HepG2 (cell line): Measurements from ENCODE around the gene ZDHHC14. TPM values are rescaled to one million over a fixed set of nuclear protein-coding genes. Genes with fewer than 3 reads are reported as not detected.

Experiments
- CCAR2 ChIP-seq: fragments of 200-400 bp; formaldehyde crosslinking; optimal IDR thresholded peaks from 2 replicates; pipeline ENCODE3; 2018; ENCODE audit warnings: low read depth, mild to moderate bottlenecking, low read length, moderate library complexity
- CCDC6 ChIP-seq: sonication (generic); formaldehyde crosslinking; IDR thresholded peaks from 2 replicates; pipeline ENCODE4 v1.8.1; 2022; ENCODE audit warnings: mild to moderate bottlenecking, missing genetic modification reagents, moderate library complexity
- EP300 ChIP-seq, 3 experiments: sonication (generic) in 1 of 3; formaldehyde crosslinking in 1 of 3; IDR thresholded peaks; 2 replicates each; pipeline versions ENCODE4 v1.5.1 to v1.6.1; 2011 to 2020; ENCODE audit warnings: low read depth in 2 of 3, low read length in 2 of 3, borderline replicate concordance in 1 of 3, improper control_type of control experiment in 1 of 3, mild to moderate bottlenecking in 1 of 3, missing genetic modification reagents in 1 of 3, moderate library complexity in 1 of 3
- FOXO1 ChIP-seq: sonication (generic); formaldehyde crosslinking; IDR thresholded peaks from 2 replicates; pipeline ENCODE4 v1.4.0; 2020; ENCODE audit warnings: missing genetic modification reagents
- GATAD1 ChIP-seq: IDR thresholded peaks from 2 replicates; pipeline ENCODE4 v1.6.1; 2016; ENCODE audit warnings: missing genetic modification reagents, missing compliant biosample characterization
- GMEB1 ChIP-seq: sonication (generic); formaldehyde crosslinking; IDR thresholded peaks from 2 replicates; pipeline ENCODE4 v1.5.1; 2020; ENCODE audit warnings: missing genetic modification reagents, mild to moderate bottlenecking, borderline replicate concordance
- MTF1 ChIP-seq: sonication (generic); formaldehyde crosslinking; IDR thresholded peaks from 2 replicates; pipeline ENCODE4 v1.5.0; 2020; ENCODE audit warnings: missing genetic modification reagents
- NFYC ChIP-seq: IDR thresholded peaks from 2 replicates; pipeline ENCODE4 v1.6.1; 2016; ENCODE audit warnings: missing genetic modification reagents, missing compliant biosample characterization
- PRDM10 ChIP-seq: sonication (generic); formaldehyde crosslinking; IDR thresholded peaks from 2 replicates; pipeline ENCODE4 v1.4.0; 2020; ENCODE audit warnings: low read depth, missing genetic modification reagents
- RFX5 ChIP-seq: IDR thresholded peaks from 2 replicates; pipeline ENCODE4 v1.6.1; 2011; ENCODE audit warnings: low read depth, low read length, improper control_type of control experiment
- SALL2 ChIP-seq: sonication (generic); formaldehyde crosslinking; IDR thresholded peaks from 2 replicates; pipeline ENCODE4 v1.8.1; 2023; ENCODE audit warnings: mild to moderate bottlenecking, missing genetic modification reagents, inconsistent platforms
- SATB2 ChIP-seq: sonication (generic); formaldehyde crosslinking; IDR thresholded peaks from 2 replicates; pipeline ENCODE4 v1.5.0; 2020; ENCODE audit warnings: missing genetic modification reagents
- TEAD2 ChIP-seq: sonication (generic); formaldehyde crosslinking; IDR thresholded peaks from 2 replicates; pipeline ENCODE4 v1.9.0; 2021; ENCODE audit warnings: missing genetic modification reagents
- TGIF2 ChIP-seq: IDR thresholded peaks from 2 replicates; pipeline ENCODE4 v1.6.1; 2016; ENCODE audit warnings: control low read depth, missing compliant biosample characterization
- ZFY ChIP-seq: sonication (generic); formaldehyde crosslinking; IDR thresholded peaks from 2 replicates; pipeline ENCODE4 v1.4.0; 2020; ENCODE audit warnings: missing genetic modification reagents
- ZNF274 ChIP-seq: sonication (generic); formaldehyde crosslinking; IDR thresholded peaks from 2 replicates; pipeline ENCODE4 v1.5.1; 2020; ENCODE audit warnings: mild to moderate bottlenecking, missing genetic modification reagents
- ZNF451 ChIP-seq: sonication (generic); formaldehyde crosslinking; IDR thresholded peaks from 2 replicates; pipeline ENCODE4 v1.5.0; 2020; ENCODE audit warnings: mild to moderate bottlenecking, missing genetic modification reagents
- ZNF552 ChIP-seq: sonication (generic); formaldehyde crosslinking; IDR thresholded peaks from 2 replicates; pipeline ENCODE4 v1.9.0; 2022; ENCODE audit warnings: missing genetic modification reagents, mild to moderate bottlenecking, borderline replicate concordance
- ZNF576 ChIP-seq: sonication (generic); formaldehyde crosslinking; IDR thresholded peaks from 2 replicates; pipeline ENCODE4 v1.4.0; 2020; ENCODE audit warnings: mild to moderate bottlenecking, missing genetic modification reagents
- ZNF660 ChIP-seq: sonication (generic); formaldehyde crosslinking; IDR thresholded peaks from 2 replicates; pipeline ENCODE4 v1.5.1; 2020; ENCODE audit warnings: mild to moderate bottlenecking, low read depth, missing genetic modification reagents, borderline replicate concordance
- ZNF7 ChIP-seq: IDR thresholded peaks from 2 replicates; pipeline ENCODE4 v1.6.1; 2016; ENCODE audit warnings: missing biosample characterization, missing genetic modification reagents
- ZNF713 ChIP-seq: sonication (generic); formaldehyde crosslinking; IDR thresholded peaks from 2 replicates; pipeline ENCODE4 v1.4.0; 2020; ENCODE audit warnings: mild to moderate bottlenecking, missing genetic modification reagents
- ZNF766 ChIP-seq: sonication (generic); formaldehyde crosslinking; IDR thresholded peaks from 2 replicates; pipeline ENCODE4 v1.5.0; 2020; ENCODE audit warnings: missing genetic modification reagents, borderline replicate concordance
- polyA plus RNA-seq, 8 experiments: library from polyadenylated mRNA; depleted of rRNA in 3 of 8; stranded (reverse) in 7 of 8; unstranded in 1 of 8; fragments of >200 nt; fragmentation: Illumina TruSeq in 4 of 8; extraction: Trizol in 4 of 8; gene quantifications; 2 replicates each; pipeline versions ENCODE4 v1.2.1 to v1.2.3, GENCODE V29; 2011 to 2016; ENCODE audit warnings: low read depth in 4 of 8, missing spikeins in 1 of 8, mixed read lengths in 1 of 8; ENCODE audit not compliant: insufficient read depth in 1 of 8
- total RNA-seq, 5 experiments: library from RNA; depleted of rRNA; stranded (reverse); fragments of >200 nt; fragmentation: Illumina TruSeq; extraction: Trizol; gene quantifications; 2 replicates each; pipeline ENCODE4 v1.2.3, GENCODE V29; 2016; ENCODE audit warnings: low read depth in 1 of 5
- TF ChIP-seq, protein P1 (sequence below): sonication (generic); formaldehyde crosslinking; IDR thresholded peaks from 2 replicates; pipeline ENCODE4 v1.8.1; 2023; ENCODE audit warnings: missing genetic modification reagents, mild to moderate bottlenecking, borderline replicate concordance

The ZDHHC14 gene
- total and polyA plus RNA-seq, 2 of the 13 experiments (the other 11 are each of a cell fraction or from before 2014, with no cell fraction given) = 3.7 to 9.5 TPM

DNA sequence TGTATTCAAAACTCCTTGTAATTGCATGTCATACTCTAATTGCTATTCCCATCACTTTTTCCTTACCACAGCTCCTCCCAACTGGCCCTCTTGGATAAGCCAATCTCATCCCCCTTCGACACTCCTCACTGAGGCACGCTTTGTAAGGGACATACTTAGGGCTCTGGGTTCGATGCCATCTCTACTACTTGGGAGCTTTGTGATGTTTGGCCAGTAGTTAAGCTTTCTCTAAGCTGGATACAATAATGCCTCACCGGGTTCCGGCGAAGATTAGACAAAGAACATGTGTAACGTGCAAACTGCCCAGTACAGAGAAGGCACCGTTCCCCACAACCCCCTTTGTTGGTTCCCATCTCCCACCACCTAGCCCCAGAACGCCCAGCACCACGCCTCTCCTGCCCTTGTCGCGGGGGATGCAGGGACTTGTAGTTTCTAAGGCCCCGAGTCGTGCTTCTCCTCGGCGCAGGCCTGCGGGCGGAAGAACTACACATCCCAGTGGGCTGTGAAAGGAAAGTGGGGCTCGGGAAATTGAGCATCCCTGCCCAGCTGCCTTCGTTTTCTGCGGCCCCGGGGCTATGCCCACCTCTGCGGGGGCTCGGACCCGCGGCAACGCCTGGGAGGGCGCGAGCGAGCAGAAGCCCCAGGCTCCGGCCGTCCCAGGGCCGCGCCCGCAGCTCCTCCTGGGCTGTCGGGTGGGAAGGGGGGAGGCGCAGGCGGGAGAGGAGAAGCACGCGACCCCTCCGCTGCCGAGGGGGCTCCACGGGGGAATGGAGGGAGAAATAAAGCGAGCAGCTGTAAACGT lies 1.1 kb upstream of the ZDHHC14 start (continued):
- TF ChIP-seq ZNF576 (CRISPR knock-in tag) (0 out of 2 replicates have a peak, but pooled peaks have one; percentile 34), EP300 (IDR thresholded peaks at IDR 0.05; ENCODE audit: low read depth in 2 of 2, low read length in 2 of 2) (no peak), EP300 (CRISPR knock-in tag; IDR thresholded peaks at IDR 0.05; ENCODE audit: borderline replicate concordance) (no peak), NFYC (CRISPR knock-in tag) (peak; percentile 14; the same call in 1 of the 2 replicates), ZNF451 (no peak), ZFY (CRISPR knock-in tag) (peak; percentile 71), FOXO1 (CRISPR knock-in tag) (no peak; the same call in 1 of the 2 replicates), CCAR2 (no peak), ZNF552 (peak; percentile 58; the same call in 1 of the 2 replicates), TGIF2 (0 out of 2 replicates have a peak, but pooled peaks have one; percentile 33), ZNF7 (CRISPR knock-in tag) (no peak), ZNF713 (no peak), MTF1 (CRISPR knock-in tag) (no peak), RFX5 (no peak), PRDM10 (CRISPR knock-in tag) (peak; percentile 70; the same call in 1 of the 2 replicates), ZNF766 (CRISPR knock-in tag) (peak; percentile 81; the same call in 1 of the 2 replicates), GMEB1 (CRISPR knock-in tag) (peak; percentile 70), TEAD2 (no peak), CCDC6 (no peak), ZNF274 (CRISPR knock-in tag) (peak; percentile 77; the same call in 1 of the 2 replicates), ZNF660 (no peak), SALL2 (CRISPR knock-in tag) (peak; percentile 75), GATAD1 (peak; percentile 75), SATB2 (CRISPR knock-in tag) (no peak; the same call in 1 of the 2 replicates)
- TF ChIP-seq, protein P1, sequence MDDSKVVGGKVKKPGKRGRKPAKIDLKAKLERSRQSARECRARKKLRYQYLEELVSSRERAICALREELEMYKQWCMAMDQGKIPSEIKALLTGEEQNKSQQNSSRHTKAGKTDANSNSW = no peak; the same call in 1 of the 2 replicates
